ENCODE data around the gene BOK. TPM values are rescaled to one million over a fixed set of nuclear protein-coding genes. Genes with fewer than 3 reads are reported as not detected.
"Not testable (repeated sequence)": the region's sequence is repeated elsewhere in the genome, so short reads cannot be mapped to it uniquely, and the experiment has no call there.

The BOK gene
- total and polyA plus RNA-seq, 4 donors: 3.1 to 11.6 (median 5.5) TPM

DNA sequence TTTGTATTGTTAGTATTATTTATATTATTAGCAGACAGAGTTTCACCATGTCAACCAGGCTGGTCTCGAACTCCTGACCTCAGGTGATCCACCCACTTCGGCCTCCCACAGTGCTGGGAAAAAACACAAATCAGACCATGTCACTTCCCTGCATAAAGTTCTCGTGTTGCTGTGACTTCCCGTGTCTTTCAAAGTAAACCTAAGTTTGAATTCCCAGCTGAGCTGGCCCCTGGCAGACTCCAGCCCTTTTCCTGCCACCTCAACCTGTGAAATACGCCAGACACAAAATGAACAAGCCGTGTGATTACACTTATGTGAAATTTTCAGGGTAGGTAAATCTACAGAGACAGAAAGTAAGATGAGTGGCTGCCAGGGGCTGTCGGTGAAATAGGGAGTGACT is 7.9 kb downstream of the BOK start:
- intact Hi-C loops (cut with DNase I): no loop called here
- H3K4me1 ChIP-seq (ENCODE audit: control insufficient read depth in 1 of 2, insufficient read depth in 2 of 2, low read length in 2 of 2): no peaks in the 10 kb centered on the region
- H3K4me3 ChIP-seq (ENCODE audit: low read length in 2 of 2): no peak overlapping the region
- ATAC-seq (ENCODE audit: low FRiP score) (no peak), DNase-seq (peak in 1 of 2 donors; percentile 8)
- no peaks in the 10 kb centered on the region for H3K27me3 ChIP-seq (ENCODE audit: control insufficient read depth in 1 of 2, insufficient read depth in 2 of 2, low read length in 1 of 2)
- H3K36me3 ChIP-seq (ENCODE audit: control insufficient read depth in 1 of 2, insufficient read depth in 2 of 2, low read length in 1 of 2): no peaks in the 10 kb centered on the region
- no peaks in the 10 kb centered on the region for H3K9me3 ChIP-seq (ENCODE audit: control insufficient read depth, low read length)
- 77 to 79% methylated on average over 7 of the region's 7 CpGs for WGBS, 2 donors
- no peak overlapping the region for H3K27ac ChIP-seq (ENCODE audit: low read depth in 1 of 2, low read length in 2 of 2)

DNA sequence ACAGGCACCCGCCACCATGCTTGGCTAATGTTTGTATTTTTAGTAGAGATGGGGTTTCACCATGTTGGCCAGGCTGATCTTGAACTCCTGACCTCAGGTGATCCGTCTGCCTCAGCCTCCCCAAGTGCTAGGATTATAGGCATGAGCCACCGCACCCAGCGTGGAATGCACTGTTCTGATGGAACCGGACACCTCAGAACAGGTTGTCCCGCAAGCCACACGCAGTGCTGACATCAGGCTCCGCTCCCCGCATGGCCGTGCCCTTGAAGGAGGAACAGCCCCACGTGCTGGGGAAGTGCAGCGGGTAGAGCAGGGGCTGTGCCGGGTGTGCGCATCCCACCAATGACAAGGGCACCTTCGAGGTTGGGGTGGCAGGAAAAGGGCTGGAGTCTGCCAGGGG is 8.7 kb downstream of the BOK start:
- 92 to 95% methylated on average over 15 of the region's 15 CpGs for WGBS, 2 donors
- intact Hi-C loops (cut with DNase I); H3K27ac ChIP-seq (ENCODE audit: low read depth in 1 of 2, low read length in 2 of 2); H3K4me1 ChIP-seq (ENCODE audit: control insufficient read depth in 1 of 2, insufficient read depth in 2 of 2, low read length in 2 of 2); H3K9me3 ChIP-seq (ENCODE audit: control insufficient read depth, low read length); ATAC-seq (ENCODE audit: low FRiP score); H3K4me3 ChIP-seq (ENCODE audit: low read length in 2 of 2); H3K36me3 ChIP-seq (ENCODE audit: control insufficient read depth in 1 of 2, insufficient read depth in 2 of 2, low read length in 1 of 2); H3K27me3 ChIP-seq (ENCODE audit: control insufficient read depth in 1 of 2, insufficient read depth in 2 of 2, low read length in 1 of 2): not testable (repeated sequence)
- DNase-seq: peak; percentile 24 to 70

DNA sequence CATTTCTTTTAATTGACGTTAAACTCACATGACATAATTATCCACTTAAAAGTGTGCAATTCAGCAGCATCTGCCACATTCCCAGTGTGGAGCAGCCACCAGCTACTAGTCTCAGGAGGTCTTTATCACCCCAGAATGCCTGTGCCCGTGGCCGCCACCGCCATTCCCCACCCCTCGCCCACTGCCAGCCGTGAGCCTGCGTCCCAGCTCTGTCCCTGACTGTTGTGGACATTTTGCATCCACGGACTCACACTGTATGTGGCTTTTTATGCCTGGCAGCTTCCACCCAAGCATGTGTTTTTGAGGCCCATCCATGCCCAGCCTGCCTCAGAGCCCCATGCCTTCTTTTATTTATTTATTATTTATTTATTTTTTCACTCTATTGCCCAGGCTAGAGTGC is 9.2 kb downstream of the BOK start:
- intact Hi-C loops (cut with DNase I): no loop called here
- Histone ChIP-seq H3K27me3 (ENCODE audit: control insufficient read depth in 1 of 2, insufficient read depth in 2 of 2, low read length in 1 of 2) (no peaks in the 10 kb centered on the region), H3K9me3 (ENCODE audit: control insufficient read depth, low read length) (no peaks in the 10 kb centered on the region), H3K27ac (ENCODE audit: low read depth in 1 of 2, low read length in 2 of 2) (no peak overlapping the region), H3K4me1 (ENCODE audit: control insufficient read depth in 1 of 2, insufficient read depth in 2 of 2, low read length in 2 of 2) (no peaks in the 10 kb centered on the region), H3K4me3 (ENCODE audit: low read length in 2 of 2) (no peak overlapping the region), H3K36me3 (ENCODE audit: control insufficient read depth in 1 of 2, insufficient read depth in 2 of 2, low read length in 1 of 2) (no peaks in the 10 kb centered on the region)
- ATAC-seq (ENCODE audit: low FRiP score) (no peak), DNase-seq (peak in 1 of 2 donors; percentile 64)
- 92 to 98% methylated on average over 8 of the region's 8 CpGs for WGBS, 2 donors

GRCh38 chr2:241568726-241569125 is 10.2 kb downstream of the BOK start:
- intact Hi-C loops (cut with DNase I): no loop called here
- Histone ChIP-seq H3K4me1 (ENCODE audit: control insufficient read depth in 1 of 2, insufficient read depth in 2 of 2, low read length in 2 of 2) (no peaks in the 10 kb centered on the region), H3K27me3 (ENCODE audit: control insufficient read depth in 1 of 2, insufficient read depth in 2 of 2, low read length in 1 of 2) (no peaks in the 10 kb centered on the region), H3K9me3 (ENCODE audit: control insufficient read depth, low read length) (no peaks in the 10 kb centered on the region), H3K4me3 (ENCODE audit: low read length in 2 of 2) (no peak overlapping the region), H3K36me3 (ENCODE audit: control insufficient read depth in 1 of 2, insufficient read depth in 2 of 2, low read length in 1 of 2) (no peaks in the 10 kb centered on the region), H3K27ac (ENCODE audit: low read depth in 1 of 2, low read length in 2 of 2) (no peak overlapping the region)
- 76 to 80% methylated on average over 4 of the region's 4 CpGs for WGBS, 2 donors
- DNase-seq (peak; percentile 13 to 17), ATAC-seq (ENCODE audit: low FRiP score) (no peak)

DNA sequence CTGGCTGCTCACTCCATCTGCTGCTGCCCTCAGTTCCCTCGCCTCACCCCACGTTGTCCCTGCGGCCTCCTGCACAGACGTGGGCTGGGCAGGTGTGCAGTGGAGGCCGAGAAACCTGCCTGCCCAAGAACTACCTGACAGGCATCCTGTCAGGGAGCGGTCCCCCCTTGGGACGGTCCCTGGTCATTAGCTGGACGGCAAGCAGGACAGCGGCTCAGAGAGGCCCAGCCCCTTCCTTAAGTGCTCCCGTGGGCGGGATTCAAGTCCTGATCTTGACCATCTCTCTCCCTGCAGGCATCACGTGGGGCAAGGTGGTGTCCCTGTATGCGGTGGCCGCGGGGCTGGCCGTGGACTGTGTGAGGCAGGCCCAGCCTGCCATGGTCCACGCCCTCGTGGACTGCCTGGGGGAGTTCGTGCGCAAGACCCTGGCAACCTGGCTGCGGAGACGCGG is 11.3 kb downstream of the BOK start:
- Histone ChIP-seq H3K4me3 (ENCODE audit: low read length in 2 of 2) (no peak overlapping the region), H3K4me1 (ENCODE audit: control insufficient read depth in 1 of 2, insufficient read depth in 2 of 2, low read length in 2 of 2) (no peaks in the 10 kb centered on the region)

DNA sequence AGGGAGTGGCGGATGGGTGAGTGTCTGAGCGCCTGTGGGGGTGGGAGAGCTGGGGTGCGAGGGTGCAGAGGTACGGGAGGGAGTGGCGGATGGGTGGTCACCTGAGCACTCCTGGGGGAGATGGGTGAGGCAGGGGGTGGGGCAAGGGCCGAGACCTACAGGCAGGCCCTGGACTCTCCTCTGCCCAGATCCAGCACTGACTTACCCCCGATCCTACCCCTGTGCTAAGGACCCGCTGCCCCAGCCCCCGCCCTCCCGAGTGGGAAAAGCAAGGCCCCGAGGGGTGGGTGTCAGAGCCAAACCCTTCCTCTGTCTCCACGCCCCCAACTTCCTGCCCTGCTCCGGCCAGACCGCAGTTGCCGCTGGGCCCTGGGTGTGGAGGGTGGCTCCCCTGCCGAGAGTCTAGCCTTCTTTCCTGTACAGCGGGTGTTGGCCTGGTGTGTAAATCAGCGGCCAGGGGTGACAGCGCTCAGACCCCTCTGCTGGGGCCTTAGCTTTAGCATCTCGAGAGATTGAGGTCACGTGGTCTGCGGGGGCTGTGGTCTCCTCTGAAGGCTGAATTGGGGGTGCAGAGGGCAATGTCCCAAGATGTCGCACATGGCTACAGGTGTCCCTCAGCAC is 12.5 kb downstream of the BOK start:
- H3K9me3 ChIP-seq (ENCODE audit: control insufficient read depth, low read length): no peaks in the 10 kb centered on the region
- peak; percentile 58 for ATAC-seq (ENCODE audit: low FRiP score)
- intact Hi-C loops (cut with DNase I): no loop called here
- 81 to 91% methylated on average over 23 of the region's 23 CpGs for WGBS, 2 donors
- no peaks in the 10 kb centered on the region for H3K27me3 ChIP-seq (ENCODE audit: control insufficient read depth in 1 of 2, insufficient read depth in 2 of 2, low read length in 1 of 2)
- H3K27ac ChIP-seq (ENCODE audit: low read depth in 1 of 2, low read length in 2 of 2): no peak overlapping the region
- no peak overlapping the region for H3K4me3 ChIP-seq (ENCODE audit: low read length in 2 of 2)
- no peaks in the 10 kb centered on the region for H3K36me3 ChIP-seq (ENCODE audit: control insufficient read depth in 1 of 2, insufficient read depth in 2 of 2, low read length in 1 of 2)
- H3K4me1 ChIP-seq (ENCODE audit: control insufficient read depth in 1 of 2, insufficient read depth in 2 of 2, low read length in 2 of 2): no peaks in the 10 kb centered on the region
- DNase-seq: peak; percentile 41 to 66

More for the DNA sequence above, 11.3 kb downstream of the BOK start:
- no peaks in the 10 kb centered on the region for H3K36me3 ChIP-seq (ENCODE audit: control insufficient read depth in 1 of 2, insufficient read depth in 2 of 2, low read length in 1 of 2)
- peak; percentile 37 to 64 for DNase-seq
- ATAC-seq (ENCODE audit: low FRiP score): no peak
- intact Hi-C loops (cut with DNase I): no loop called here
- H3K27me3 ChIP-seq (ENCODE audit: control insufficient read depth in 1 of 2, insufficient read depth in 2 of 2, low read length in 1 of 2): no peaks in the 10 kb centered on the region
- 94% methylated on average over 23 of the region's 23 CpGs for WGBS, 2 donors
- H3K9me3 ChIP-seq (ENCODE audit: control insufficient read depth, low read length): no peaks in the 10 kb centered on the region
- no peak overlapping the region for H3K27ac ChIP-seq (ENCODE audit: low read depth in 1 of 2, low read length in 2 of 2)

DNA sequence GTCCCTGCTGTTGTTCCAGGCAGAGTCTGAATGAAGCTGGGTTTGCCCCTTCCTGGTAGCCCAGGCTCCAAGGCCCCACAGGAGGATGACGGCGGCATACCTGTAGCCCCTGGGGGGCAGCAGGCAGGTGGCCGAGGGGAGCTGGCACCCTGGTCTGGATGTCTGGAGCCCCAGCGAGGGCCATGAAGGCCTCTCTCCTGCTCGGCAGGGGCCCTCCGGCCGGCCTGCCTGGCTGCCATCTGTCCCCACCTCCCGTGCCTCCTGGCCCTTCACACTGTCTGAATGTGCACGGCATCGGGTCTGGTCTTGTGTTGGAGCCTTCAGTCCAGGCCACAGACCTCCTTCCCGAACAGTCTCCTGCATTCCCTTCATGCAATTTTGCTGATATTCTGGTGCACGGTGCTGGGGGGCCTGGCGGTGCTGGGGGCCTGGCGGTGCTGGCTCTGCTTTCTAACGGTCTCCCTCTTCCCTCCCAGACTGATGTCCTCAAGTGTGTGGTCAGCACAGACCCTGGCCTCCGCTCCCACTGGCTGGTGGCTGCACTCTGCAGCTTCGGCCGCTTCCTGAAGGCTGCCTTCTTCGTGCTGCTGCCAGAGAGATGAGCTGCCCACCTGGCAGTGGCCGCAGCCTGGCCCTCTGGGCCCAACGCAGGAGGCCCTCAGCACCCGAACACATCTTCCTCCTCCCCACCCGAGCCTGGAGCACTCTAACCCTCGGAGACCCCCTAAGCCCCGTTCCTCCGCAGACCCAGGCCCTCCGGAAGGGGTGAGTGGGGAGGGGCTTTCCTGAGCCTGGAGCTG is 13.5 kb downstream of the BOK start:
- DNase-seq: peak; percentile 36 to 51
- intact Hi-C loops (cut with DNase I): no loop called here
- ATAC-seq (ENCODE audit: low FRiP score): peak; percentile 39
- Histone ChIP-seq H3K4me1 (ENCODE audit: control insufficient read depth in 1 of 2, insufficient read depth in 2 of 2, low read length in 2 of 2) (no peaks in the 10 kb centered on the region), H3K27me3 (ENCODE audit: control insufficient read depth in 1 of 2, insufficient read depth in 2 of 2, low read length in 1 of 2) (no peaks in the 10 kb centered on the region), H3K4me3 (ENCODE audit: low read length in 2 of 2) (no peak overlapping the region), H3K36me3 (ENCODE audit: control insufficient read depth in 1 of 2, insufficient read depth in 2 of 2, low read length in 1 of 2) (no peaks in the 10 kb centered on the region), H3K27ac (ENCODE audit: low read depth in 1 of 2, low read length in 2 of 2) (no peak overlapping the region), H3K9me3 (ENCODE audit: control insufficient read depth, low read length) (no peaks in the 10 kb centered on the region)
- 88 to 91% methylated on average over 24 to 27 of the region's 27 CpGs for WGBS, 2 donors

- H3K27ac ChIP-seq (ENCODE audit: low read depth in 1 of 2, low read length in 2 of 2); H3K4me3 ChIP-seq (ENCODE audit: low read length in 2 of 2); ATAC-seq (ENCODE audit: low FRiP score); H3K27me3 ChIP-seq (ENCODE audit: control insufficient read depth in 1 of 2, insufficient read depth in 2 of 2, low read length in 1 of 2); H3K4me1 ChIP-seq (ENCODE audit: control insufficient read depth in 1 of 2, insufficient read depth in 2 of 2, low read length in 2 of 2); H3K36me3 ChIP-seq (ENCODE audit: control insufficient read depth in 1 of 2, insufficient read depth in 2 of 2, low read length in 1 of 2); H3K9me3 ChIP-seq (ENCODE audit: control insufficient read depth, low read length); intact Hi-C loops (cut with DNase I): not testable (repeated sequence)
- 92 to 94% methylated on average over 20 of the region's 20 CpGs for WGBS, 2 donors
- peak; percentile 31 to 47 for DNase-seq
Measured at GRCh38 chr2:241572915-241573651, 14.5 kb downstream of the BOK start.
